Fibroblast of villous mesenchyme (primary cell): ENCODE results near the gene THY1. TPM values are rescaled to one million over a fixed set of nuclear protein-coding genes. Genes with fewer than 3 reads are reported as not detected.

ENCODE experiments used
- DNase-seq: peaks from one replicate; pipeline ENCODE4 v3.0.0-alpha.2; 2010; ENCODE audit warnings: low read depth
- H3K4me3 ChIP-seq: 2 replicates; pipeline ENCODE4 v1.5.1; 2011; ENCODE audit warnings: low read depth, mild to moderate bottlenecking, low read length
- total RNA-seq: library from RNA; depleted of rRNA; stranded (reverse); fragments of >200 nt; gene quantifications from 2 replicates; pipeline ENCODE4 v1.2.3, GENCODE V29; 2012
- TF ChIP-seq, protein P1 (sequence below): IDR thresholded peaks from 2 replicates; pipeline ENCODE4 v1.5.1; 2012; ENCODE audit warnings: low read depth, mild to moderate bottlenecking, low read length; ENCODE audit not compliant: insufficient read depth

Gene THY1
- total RNA-seq, 1 donor: 194 TPM

DNA sequence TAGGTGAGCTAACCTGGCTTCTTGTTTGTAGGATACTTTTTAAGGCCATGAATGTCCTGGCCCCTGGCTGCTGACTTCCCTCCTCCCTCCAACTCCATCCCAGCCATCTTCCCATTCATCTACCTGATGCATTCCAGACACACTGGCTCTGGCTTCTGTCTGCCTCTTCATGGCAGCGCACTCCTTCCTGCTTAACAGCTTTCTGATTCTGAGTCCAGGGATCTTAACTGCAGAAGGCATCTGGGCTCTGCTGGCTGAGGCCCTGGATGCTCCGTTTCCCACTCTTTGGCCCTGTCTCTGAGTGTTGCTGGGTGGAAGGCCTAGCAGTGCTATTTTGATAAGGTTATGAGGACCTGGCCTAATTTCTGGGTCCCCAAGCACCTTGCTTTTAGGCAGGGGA, 1.8 kb upstream of the THY1 start:
- no peak for DNase-seq
- H3K4me3 ChIP-seq: no peak overlapping the region
- TF ChIP-seq, protein P1, sequence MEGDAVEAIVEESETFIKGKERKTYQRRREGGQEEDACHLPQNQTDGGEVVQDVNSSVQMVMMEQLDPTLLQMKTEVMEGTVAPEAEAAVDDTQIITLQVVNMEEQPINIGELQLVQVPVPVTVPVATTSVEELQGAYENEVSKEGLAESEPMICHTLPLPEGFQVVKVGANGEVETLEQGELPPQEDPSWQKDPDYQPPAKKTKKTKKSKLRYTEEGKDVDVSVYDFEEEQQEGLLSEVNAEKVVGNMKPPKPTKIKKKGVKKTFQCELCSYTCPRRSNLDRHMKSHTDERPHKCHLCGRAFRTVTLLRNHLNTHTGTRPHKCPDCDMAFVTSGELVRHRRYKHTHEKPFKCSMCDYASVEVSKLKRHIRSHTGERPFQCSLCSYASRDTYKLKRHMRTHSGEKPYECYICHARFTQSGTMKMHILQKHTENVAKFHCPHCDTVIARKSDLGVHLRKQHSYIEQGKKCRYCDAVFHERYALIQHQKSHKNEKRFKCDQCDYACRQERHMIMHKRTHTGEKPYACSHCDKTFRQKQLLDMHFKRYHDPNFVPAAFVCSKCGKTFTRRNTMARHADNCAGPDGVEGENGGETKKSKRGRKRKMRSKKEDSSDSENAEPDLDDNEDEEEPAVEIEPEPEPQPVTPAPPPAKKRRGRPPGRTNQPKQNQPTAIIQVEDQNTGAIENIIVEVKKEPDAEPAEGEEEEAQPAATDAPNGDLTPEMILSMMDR: no peak

DNA sequence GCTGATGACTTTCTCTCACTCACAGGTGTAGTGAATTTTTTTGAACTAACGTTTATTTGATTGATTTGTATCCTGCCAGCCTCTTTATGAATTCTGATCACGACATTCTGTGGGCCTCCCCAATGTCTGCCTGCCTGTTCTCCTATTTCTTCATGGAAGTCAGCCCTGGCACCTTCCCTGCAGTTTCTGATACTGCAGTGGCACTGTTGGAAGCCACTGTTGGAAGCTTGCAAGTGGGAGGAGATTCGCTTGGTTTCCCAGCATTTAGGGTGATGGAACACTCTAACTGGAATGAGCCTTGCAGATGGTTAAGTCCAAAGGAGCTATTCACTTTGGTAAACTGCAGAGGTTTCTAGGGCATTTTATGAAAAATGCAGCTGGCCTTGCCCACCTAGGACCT, 1.3 kb upstream of the THY1 start:
- no peak overlapping the region for H3K4me3 ChIP-seq
- TF ChIP-seq, protein P1: no peak
- DNase-seq: no peak

DNA sequence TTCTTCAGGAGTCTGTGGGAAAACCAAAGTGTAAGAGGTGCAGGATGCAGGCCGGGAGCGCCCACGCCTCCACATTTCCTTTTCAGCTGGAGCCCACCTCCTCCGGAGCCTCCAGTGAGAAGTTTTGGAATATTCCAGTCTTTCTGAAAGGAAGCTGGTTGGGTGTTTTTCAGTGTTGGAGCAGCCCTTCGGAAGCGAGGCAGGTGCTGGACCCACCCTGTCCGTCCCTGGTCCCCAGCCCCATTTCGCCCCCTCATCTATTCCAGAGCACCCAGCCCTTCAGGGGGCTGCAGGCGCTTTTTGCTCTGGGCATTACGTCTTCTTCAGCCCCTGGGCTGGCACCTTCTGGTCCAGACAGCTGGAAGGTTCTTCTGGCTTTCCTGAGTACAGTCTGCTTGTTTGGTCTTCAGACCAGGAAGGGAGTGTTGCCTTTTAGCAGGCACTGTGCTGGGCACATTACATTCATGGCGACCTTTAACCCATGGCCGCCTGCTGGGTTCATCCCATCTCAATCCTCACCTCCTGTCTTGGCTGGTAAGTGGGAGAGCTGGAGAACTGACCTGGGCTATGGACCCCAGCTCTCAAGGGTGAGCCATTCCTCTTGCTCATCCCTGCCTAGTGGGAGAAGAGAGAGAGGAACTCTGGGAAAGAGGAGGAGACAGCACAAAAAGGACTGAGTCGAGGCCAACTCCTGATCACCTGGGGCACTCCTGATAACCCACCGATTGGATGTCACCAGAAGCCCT, 710 bp upstream of the THY1 start:
- DNase-seq: no peak
- peak overlapping the region; percentile 77 for H3K4me3 ChIP-seq
- TF ChIP-seq, protein P1: no peak

DNA sequence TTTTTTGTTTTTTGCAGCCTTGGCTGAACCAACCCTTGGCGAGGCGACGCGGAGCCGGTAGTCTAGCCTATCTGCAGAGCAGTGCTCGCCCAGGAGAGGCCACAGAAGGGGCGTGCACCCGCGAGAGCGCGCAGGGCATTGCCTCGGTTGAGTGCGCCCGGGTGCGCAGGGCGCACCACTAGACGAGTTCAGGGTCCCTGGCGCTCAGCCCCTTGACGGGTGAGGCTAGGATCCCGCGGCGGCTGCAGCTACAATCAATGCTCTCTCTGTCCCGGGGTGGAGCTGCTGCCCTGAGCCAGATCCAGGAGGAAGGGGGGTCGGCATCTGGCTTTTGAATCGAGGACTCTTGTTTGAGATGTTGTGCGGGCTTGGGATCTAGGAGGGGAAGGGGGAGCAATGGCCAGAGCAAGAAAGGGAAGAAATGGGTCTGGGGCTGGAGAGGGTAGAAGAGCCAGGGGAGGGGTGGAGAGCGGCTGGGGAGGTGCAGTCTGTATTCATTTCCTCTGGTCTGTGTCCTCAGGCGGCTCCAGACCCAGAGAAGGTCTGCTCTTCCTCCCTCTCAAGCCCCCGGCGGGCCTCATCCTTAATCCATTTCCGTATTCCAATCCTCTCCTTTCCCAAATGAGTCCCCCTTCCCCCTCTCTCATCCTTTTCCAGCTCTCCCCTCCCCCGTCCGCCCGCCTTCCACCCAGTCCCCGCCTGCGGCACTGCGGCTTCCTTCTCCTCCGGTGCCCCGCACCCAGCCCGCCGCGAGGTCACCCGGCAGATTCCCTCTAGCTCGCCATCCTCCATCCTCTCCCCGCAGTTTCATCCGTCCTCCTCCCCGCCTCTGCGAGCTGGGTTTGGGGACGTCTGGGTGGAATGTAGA, 797 bp downstream of the THY1 start:
- DNase-seq: peak; percentile 37
- TF ChIP-seq, protein P1: no peak
- H3K4me3 ChIP-seq: peak overlapping the region; percentile 77

DNA sequence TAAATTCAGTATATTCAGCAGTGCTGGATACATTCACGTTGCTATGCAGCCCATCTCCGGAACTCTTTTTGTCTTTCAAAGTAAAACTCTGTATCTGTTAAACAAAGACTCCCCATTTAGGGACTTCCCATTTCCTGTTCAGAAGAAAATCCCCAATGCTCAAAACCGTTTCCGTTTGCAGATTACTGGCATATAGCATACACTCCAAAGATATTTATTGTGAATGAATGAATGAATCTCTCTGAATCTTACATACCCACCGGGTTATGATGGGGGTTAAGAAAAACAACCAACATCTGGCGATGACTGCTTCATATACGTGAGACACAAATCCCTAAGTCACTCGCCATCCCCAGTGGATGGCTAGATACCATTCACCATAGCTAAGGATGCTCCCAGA, 1.6 kb downstream of the THY1 start:
- TF ChIP-seq, protein P1: no peak
- peak; percentile 20 for DNase-seq
- H3K4me3 ChIP-seq: peak overlapping the region; percentile 77

DNA sequence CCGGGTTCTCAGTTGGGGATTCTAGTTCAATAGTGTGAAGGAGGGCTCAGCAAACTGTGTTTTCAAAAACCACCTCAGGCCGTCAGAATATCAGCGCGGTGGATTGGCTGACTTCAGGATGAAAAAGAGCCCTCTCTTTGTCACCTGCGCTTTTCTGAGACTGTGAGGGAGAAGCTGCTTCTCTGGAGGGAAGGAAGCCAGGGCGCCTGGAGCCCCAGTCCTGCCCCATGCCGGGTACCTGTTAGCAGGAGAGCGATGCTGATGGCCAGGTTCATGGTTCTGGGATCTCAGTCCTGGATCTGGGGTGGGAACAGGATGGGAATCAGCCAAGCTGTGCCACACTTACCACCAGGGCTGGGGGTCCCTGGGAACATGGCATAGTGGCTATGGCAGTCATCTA, 2.3 kb downstream of the THY1 start:
- TF ChIP-seq, protein P1: no peak
- DNase-seq: no peak
- H3K4me3 ChIP-seq: no peak overlapping the region
